HG03558 (cell line): ENCODE results near the gene UBR1.
A peak's percentile ranks its signal among the peaks of the same experiment; 100 is the strongest.
"Not testable (repeated sequence)": the region's sequence is repeated elsewhere in the genome, so short reads cannot be mapped to it uniquely, and the experiment has no call there.

Experiments
- ATAC-seq: cut with Tn5 transposase; IDR thresholded peaks from one replicate; pipeline ENCODE4 v1.9.1; 2021; ENCODE audit warnings: moderate number of reproducible peaks; ENCODE audit not compliant: unreplicated experiment; ENCODE audit errors: extremely low read depth

Gene UBR1

DNA sequence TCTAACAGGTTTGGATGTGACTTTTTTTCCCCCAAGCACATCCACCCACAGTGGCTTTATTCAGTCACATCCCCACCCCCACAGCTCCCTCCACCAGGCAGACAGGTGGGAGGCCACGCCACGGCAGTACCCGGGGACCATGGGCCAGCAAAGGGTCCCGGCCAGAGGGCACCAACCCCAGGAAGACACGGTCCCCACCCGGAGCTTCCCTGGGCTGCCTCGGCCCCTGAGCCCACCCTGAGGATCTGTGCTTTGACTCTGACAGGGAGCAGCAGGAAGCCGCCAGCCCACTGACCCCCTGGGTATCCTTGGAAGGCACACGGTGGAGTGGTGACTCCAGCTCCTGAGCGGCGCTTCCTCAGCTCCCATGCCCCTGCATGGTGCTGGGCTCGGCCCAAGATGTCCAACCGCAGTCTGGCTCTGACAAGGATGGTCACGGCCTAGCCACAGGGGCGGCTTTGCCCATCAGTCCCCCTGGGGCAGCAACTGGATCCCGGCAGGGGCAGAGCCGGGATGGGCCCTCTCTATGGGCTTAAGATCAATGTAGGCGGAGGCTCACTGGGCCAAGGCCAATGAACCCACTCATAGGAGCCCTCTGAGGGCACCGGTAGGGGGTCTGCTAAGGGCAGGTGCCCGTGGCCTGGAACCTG, 119.0 kb downstream of the UBR1 start:
- ATAC-seq: no peak

DNA sequence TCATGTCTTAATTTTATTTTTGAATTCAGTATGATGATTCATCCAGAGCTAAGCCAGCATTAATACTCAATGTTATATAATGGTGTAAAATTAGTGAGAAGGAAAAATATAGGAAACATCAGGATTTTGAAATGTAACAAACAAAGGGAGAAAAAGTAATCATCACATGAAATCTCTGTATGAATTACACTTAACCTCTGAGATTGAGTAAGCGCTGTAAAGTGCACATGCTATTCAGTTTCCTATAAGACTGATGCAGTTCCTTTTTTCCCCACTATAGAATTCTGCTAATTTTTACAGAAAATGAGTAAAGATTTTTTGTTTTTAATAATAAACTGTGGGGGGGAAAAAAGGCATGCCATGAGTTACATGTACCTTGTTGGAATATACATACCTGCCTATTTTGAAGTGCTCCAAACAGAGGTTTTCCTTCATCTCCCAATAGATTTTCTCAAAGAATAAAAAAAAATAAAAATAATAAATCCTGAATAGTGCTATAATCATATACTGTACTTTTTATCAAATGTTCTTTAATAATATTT, 121.3 kb downstream of the UBR1 start:
- no peak for ATAC-seq

DNA sequence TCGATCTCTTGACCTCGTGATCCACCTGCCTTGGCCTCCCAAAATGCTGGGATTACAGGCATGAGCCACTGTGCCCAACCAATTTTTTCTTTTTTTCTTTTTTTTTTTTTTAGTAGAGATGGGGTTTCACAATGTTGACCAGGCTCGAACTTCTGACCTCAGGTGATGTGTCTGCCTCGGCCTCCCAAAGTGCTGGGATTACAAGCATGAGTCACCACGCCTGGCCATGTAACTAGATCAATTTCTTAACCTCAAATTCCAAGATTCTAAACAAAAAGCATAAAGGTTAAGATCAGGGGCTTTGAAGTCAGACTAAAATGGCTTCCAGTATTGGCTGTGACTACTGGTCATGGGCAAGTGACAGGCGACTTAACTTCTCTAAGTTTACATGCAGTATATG, 126.7 kb downstream of the UBR1 start:
- not testable (repeated sequence) for ATAC-seq

DNA sequence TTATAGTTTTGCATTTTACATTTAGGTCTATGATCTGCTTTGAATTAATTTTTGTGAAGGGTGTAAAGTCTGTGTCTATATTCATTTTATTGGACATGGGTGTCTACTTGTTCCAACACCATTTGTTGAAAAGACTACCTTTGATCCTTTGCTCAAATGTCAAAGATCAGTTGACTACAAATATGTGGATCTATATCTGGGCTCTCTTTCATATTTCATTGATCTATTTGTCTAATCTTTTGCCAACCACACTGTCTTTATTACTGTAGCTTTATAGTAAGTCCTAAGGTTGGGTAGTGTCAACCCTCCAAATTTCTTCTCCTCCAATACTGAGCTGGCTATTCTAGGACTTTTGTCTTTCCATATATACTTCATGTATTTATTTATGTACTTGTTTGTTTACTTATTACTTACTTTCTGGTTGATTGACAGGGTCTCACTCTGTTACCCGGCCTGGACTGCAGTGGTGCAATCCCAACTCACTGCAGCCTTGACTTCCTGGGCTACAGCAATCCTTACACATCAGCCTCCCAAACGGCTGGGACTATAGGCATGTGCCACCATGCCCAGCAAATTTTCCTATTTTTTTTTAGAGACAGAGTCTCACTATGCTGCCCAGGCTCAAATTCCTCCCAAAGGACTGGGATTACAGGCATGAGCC, 131.5 kb downstream of the UBR1 start:
- ATAC-seq: no peak

DNA sequence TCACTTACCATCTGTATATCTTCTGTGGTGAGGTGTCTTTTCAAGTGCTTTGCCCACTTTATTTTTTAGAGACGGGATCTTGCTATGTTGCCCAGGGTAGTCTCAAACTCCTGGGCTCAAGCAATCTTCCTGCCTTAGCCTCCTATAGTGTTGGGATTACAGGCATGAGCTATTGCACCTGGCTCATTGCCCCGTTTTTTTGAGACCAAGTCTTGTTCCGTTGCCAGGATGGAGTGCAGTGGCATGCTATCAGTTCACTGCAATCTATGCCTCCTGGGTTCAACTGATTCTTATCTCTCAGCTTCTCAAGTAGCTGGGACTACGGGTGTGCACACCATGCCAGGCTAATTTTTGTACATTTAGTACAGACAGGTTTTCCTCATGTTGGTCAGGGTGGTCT, 132.7 kb downstream of the UBR1 start:
- no peak for ATAC-seq

DNA sequence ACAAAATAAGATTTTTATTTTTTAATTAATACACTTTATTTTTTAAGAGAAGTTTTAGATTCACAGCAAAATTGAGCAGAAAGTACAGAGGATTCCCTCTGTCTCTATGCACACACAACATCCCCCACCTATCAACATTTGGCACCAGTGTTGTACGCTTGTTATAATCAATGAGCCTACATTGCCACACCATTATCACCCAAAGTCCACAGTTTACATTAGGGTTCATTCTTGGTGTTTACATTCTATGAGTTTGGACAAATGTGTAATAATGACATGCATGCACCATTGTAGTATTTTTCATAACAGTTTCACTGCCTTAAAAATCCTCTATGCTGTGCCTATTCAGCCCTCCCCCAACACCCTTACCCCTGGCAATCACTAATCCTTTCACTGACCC, 134.0 kb downstream of the UBR1 start:
- ATAC-seq: no peak

DNA sequence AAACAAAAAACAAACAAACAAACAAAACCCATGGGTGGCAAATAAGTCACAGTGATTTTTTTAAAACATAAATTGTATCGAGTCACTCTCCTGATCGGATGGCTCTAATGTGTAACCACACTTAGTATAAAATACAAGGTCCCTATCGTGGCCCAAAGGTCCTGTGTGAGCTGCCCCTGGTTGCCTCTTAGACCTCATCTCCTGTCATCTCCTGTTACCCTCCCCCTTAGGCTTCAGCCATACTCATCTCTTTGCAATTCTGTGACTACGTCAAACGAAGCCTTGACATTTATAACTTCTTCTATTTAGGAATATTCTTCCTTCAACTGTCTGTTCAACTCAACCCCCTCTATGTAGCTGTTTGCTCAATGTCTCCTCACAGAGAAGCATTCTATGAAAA, 141.4 kb downstream of the UBR1 start:
- ATAC-seq: no peak

DNA sequence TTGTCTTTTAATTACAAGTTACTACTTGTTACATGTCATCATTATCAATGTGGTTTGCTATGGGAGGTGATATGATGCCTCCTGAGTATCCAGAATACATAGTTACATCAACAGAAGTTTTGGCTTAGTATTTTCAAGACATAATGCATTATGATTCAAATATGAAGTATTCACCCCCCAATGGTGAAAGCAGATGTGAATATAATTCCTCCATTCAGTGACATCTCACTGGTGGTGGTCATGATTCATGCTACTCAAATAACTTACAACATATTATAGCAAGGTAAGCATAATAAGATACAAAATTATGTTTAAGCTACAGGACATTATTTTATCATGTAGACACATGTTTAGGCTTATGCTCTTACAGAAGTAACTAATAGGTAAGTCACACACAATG, 150.3 kb downstream of the UBR1 start:
- ATAC-seq: no peak

DNA sequence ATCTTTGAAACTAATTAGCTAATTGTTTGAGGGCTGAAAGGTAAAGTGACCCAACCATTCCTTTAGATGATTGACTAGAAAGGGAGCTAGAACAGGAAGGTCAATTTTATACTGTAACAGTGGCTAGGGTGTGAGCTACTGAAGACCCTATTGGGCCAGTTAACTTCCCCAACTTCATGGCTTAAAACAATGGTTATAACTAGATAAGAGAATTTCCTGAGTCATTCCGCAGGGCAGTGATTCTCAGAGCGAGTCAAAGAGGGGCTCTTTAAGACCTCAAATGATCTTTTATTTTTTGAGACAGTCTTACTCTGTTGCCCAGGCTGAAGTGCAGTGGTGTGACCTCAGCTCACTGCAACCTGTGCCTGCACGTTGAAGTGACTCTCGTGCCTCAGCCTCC, 151.5 kb downstream of the UBR1 start:
- no peak for ATAC-seq

DNA sequence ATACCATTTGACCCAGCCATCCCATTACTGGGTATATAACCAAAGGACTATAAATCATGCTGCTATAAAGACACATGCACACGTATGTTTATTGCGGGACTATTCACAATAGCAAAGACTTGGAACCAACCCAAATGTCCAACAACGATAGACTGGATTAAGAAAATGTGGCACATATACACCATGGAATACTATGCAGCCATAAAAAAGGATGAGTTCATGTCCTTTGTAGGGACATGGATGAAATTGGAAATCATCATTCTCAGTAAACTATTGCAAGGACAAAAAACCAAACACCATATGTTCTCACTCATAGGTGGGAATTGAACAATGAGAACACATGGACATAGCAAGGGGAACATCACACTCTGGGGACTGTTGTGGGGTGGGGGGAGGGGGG, 156.9 kb downstream of the UBR1 start:
- not testable (repeated sequence) for ATAC-seq

DNA sequence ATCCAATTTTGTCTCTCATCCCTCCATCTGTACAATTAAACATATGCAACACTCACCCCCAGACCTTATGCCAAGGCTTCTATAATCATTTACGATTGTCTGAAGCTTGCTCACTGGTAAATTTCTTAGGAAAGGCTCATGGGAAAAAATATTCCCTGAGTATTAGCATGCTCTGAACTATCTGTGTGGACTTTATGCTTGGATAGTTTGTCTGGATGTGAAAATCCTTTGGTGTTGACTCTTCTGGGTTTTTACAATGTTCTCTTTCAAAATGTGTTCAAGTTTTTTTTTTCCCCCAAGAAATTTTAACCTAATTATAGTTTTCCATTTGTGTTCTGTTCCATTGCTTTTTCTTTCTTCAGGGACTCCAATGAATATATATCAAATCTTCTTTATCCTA, 165.3 kb downstream of the UBR1 start:
- ATAC-seq: no peak

DNA sequence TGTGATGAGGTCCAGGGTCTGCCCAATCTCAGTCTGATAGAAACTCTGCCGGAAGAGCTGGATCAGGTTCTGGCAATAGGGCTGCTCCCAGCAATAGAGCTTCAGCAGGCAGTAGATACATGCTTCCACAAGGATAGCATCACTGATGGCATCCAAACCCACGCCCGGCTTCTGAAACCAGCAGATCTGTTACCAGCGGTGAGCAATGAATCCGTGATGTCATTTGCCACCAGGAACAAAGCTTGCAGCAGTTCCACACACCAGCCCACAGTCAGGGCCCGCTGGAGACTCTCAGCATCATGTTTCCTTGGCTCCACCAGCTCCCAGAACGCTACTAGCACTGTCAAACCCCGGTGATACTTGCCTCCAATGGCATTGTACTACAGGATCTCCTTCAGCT, 166.0 kb downstream of the UBR1 start:
- ATAC-seq: no peak

DNA sequence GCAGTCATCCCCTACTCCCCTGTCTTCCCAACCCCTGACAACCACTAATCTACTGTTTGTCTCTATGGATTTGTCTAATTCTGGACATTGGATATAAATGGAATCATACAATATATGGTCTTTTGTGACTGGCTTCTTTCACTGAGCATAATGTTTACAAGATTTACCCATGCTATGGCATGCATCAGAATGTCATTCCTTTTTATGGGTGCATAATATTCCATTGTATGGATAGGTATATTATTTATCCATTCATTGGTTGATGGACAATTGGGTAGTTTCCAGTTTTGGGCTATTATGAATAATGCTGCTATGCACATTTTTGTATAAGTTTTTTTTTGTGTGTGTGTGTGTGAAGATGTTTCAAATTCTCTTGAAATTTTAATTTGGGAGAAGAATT, 168.7 kb downstream of the UBR1 start:
- no peak for ATAC-seq

DNA sequence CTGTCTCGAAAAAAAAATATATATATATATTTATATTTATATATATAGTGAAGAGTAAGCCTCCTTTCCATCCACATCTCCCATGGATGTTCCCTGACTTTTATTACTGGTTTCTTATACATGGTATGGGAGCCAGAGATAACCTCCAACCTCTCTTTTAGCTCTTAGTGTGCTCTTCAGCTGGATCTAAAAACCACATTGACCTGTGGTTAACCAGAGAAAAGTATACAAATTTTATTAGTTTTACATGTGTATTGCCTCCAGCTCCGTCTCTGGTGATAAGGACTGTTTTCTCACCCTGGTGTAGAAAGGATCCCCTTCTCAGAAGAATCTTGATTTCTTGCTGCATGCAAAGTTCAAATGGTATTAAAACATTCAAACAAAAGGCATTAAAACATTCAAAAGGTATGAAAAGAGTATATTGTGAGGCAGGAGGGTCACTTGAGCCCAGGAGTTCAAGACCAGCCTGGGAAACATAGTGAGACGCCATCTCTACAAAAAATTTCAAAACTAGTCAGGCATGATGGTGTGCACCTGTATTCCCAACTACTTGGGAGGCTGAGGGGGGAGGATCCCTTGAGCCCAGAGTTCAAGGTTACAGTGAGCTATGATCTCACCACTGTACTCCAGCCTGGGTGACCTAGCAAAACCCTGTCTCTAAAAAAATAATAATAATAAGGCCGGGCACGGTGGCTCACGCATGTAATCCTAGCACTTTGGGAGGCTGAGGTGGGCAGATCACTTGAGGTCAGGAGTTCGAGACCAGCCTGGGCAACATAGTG, 171.8 kb downstream of the UBR1 start:
- ATAC-seq: no peak

DNA sequence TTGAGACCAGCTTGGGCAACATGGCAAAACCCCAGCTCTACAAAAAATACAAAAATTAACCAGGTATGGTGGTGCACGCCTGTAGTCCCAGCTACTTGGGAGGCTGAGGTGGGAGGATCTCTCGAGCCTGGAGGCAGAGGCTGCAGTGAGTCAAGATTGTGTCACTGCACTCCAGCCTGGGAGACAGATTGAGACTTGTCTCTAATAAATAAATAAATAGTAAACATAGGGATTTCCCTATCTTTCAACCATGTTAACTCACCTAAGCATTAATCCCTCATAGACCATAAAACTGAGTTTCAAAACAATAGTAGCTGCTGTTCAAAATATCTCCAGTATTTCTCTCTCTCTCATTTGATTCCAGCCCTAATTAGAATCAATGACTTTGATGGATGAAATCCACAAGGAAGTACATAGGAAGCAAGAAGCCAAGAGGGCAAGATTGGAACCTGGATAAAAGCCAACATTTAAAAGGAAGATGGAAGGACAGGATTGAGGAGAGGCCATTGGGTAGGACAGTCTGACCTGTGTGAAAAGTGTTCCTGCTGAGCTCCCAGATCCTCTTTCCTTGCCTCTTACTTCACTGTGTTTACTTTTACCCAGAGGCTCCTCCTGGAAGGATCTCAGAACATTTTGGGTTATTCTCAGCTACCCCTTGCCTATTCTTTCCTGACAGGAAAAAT, 172.9 kb downstream of the UBR1 start:
- no peak for ATAC-seq

DNA sequence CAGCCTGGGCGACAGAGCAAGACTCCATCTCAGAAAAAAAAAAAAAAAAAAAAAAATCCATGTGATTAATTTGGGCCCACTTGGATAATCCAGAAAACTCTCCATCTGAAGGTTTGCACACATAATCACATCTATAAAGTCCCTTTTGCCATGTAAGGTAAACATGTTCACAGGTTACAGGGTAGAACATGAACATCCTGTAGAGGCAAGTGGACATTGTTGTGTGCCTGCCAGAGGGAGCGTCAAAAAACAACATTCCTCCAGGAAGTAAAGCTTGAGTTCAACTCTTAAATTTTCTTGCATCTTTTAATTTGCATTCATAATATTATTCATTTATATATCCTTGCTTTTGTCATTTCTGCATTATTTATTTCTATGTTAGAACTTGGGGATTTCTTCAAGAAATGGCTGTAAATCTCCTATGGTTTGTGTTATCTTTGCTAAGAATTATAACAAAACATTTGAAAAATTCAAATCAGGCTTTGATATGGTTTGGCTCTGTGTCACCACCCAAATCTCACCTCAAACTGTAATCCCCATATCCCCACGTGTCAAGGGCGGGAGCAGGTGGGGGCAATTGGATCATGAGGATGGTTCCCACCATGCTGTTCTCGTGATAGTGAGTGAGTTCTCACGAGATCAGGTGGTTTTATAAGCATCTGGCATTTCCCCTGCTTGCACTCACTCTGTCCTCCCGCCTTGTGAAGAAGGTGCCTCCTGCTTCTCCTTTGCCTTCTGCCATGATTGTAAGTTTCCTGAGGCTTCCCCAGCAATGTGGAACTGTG, 173.9 kb downstream of the UBR1 start:
- ATAC-seq: no peak

DNA sequence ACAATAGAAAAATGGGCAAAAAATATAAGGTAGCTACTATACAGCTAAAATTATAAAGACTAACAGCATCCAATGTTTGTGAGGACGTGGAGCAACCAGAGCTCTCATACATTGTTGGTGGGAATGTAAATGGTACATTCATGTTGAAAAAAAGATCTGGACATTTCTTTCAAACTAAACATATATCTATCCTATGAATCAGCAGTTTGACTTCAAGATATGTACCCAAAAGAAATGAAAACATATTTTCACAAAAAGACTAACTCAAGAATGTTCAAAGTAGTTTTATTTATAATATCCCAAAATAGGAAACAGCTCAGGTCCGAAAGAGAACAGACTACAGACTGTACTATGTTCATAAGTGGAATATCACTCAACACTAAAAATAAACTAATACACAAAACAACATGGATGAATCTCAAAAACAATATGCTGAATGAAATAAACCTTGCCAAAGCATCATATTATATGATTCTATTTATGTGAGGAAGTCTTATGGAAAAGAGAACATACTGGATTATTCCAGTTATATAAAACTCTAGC, 176.5 kb downstream of the UBR1 start:
- no peak for ATAC-seq

DNA sequence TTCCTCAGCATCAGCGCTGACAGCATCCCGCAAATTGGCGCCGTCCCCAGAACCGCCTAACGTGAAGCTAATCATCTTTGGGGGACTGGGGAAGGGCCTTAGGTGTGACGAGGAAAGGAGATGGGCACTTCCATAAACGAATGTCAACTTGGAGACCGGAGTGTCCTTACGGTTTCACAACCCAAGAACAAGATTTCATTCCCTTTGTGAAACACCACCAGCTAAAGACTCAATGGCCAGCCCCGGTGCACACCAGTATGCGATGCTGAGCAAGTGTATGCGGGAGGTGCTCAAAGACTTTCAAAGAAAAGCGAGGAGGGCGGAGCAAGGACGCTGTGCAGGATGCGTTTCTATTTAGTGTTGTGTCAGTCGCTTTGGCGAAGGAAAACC, 184.5 kb downstream of the UBR1 start:
- ATAC-seq: no peak

DNA sequence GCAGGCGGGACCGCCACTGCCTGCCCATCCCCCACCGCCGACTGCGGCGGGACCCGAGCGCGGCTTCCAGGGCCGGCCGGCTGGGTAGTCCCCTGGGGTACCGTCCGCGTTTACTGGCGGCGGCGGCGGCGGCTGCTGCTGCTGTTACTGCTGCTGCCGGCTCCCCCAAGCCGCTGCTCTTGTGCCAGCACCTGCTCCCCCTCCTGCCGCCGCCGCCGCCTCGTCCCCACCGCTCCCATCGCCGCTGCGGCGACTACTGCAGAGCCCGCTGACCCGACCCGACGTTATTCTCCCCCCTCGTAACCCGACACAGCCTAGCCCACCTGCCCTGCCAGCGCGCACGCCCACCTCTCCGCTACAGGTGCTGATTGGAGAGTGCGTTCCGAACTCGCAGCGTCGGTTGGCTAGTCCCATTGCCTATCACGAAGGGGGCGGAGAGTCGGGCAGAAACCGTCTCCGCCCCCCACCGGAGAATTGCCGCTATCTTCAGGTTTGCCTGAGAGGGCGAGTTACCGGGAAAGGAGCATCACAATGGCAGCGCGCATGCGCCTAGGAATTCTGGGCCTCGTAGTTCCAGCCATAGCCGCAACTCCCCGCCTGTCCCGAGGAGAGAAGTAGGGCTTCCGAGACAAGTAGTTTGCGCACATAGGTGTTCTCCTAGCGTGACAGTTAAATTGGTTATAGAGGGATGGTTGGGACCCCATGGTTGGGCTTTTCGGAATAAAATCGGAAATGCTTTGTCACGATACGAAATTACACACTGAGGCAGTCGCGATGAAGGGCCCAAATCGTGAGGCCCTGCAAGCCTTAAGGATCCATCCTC, 185.1 kb downstream of the UBR1 start, which contains the start of gene TTBK2:
TTBK2 (minus strand) TSS at position 260 of the 823 bp plus-strand sequence. CDS start 42,161 bp downstream, outside the sequence.
- ATAC-seq: peak; percentile 85
